ENCODE results near the gene CA14.

- TF ChIP-seq CTCF (conservative IDR thresholded peaks at IDR 0.05; ENCODE audit: low read length): no peak
- TF ChIP-seq EZH2phosphoT487 (IDR thresholded peaks at IDR 0.05; ENCODE audit: borderline replicate concordance): no peak
Observed at GRCh38 chr1:150259758-150260669, 2.4 kb downstream of the CA14 start.

All from Loucy (cell line).